Effector memory CD4-positive, alpha-beta T cell (primary cell): ENCODE data around the gene ZNF804A.

ENCODE experiments used
- DNase-seq, 3 donors: peaks; one replicate each; pipeline ENCODE4 v3.0.0-alpha.2; 2020
- H3K27ac ChIP-seq: 2 replicates; pipeline ENCODE4 v1.7.0; 2013; ENCODE audit warnings: mild to moderate bottlenecking, low read length, moderate library complexity; ENCODE audit not compliant: insufficient read depth, poor library complexity, severe bottlenecking
- H3K27me3 ChIP-seq: replicated peaks from 2 replicates; pipeline ENCODE4 v1.7.0; 2013; ENCODE audit warnings: mild to moderate bottlenecking, low read length; ENCODE audit not compliant: insufficient read depth, control insufficient read depth, poor library complexity, severe bottlenecking
- H3K36me3 ChIP-seq: 2 replicates; pipeline ENCODE4 v1.7.0; 2013; ENCODE audit warnings: mild to moderate bottlenecking, low read length, moderate library complexity; ENCODE audit not compliant: control insufficient read depth, insufficient read depth
- H3K4me1 ChIP-seq: 2 replicates; pipeline ENCODE4 v1.7.0; 2013; ENCODE audit warnings: low read length, mild to moderate bottlenecking; ENCODE audit not compliant: control insufficient read depth, insufficient read depth, poor library complexity, severe bottlenecking
- H3K4me3 ChIP-seq: 2 replicates; pipeline ENCODE4 v1.7.0; 2013; ENCODE audit warnings: low read length, low read depth, mild to moderate bottlenecking; ENCODE audit not compliant: insufficient read depth, poor library complexity, severe bottlenecking
- H3K9me3 ChIP-seq: 2 replicates; pipeline ENCODE4 v1.7.0; 2013; ENCODE audit warnings: mild to moderate bottlenecking, low read length, moderate library complexity; ENCODE audit not compliant: control insufficient read depth

The ZNF804A gene

DNA sequence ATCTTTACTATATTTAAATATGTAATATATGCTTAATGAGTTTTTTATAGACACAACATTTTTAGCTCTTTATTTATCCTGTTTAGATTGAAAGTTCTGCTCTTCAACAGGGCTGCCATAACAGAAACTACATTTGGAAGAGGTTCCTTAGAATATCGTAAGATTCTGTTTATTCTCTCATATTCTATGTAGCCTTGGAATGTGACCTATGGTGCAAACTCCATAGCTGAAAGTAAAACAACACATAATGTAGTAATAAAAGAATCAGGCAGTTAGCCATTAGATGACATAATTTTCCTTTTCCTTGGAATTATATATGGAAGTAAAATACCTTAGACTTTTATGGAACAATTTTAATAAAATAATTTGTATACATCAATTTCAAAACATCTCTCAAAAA, 91.3 kb downstream of the ZNF804A start:
- no peaks in the 10 kb centered on the region for H3K9me3 ChIP-seq
- DNase-seq = no peak
- H3K36me3 ChIP-seq = no peaks in the 10 kb centered on the region
- H3K4me1 ChIP-seq = no peaks in the 10 kb centered on the region
- no peaks in the 10 kb centered on the region for H3K27me3 ChIP-seq
- H3K4me3 ChIP-seq = no peak overlapping the region
- no peak overlapping the region for H3K27ac ChIP-seq

DNA sequence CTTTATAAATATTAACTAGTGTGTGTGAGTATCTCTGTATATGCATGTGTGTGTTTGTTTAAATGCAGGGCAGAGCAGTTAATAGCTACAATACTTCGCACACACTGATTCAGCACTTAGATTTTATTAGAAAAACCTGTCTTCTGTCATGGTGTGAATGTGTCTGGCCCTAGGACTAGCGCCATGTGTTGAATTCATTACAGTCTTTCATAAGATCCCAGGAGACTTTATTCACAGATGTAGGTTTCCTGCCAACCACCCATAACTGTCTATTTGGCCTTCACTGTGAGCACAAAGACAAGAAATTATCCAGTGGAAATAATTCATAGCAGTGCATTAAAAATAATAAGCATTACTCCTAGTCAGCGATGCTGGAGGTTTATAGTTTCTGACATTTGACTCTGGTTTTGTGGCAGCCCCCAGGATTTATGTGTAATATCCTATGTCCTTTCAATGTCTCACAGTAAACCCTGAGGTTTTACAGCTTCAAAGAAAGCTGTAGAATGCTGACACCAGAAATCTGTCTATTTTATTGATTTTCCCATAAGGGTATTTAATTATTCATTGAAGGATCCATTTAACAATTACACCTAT, 93.9 kb downstream of the ZNF804A start:
- H3K36me3 ChIP-seq = no peaks in the 10 kb centered on the region
- no peaks in the 10 kb centered on the region for H3K9me3 ChIP-seq
- H3K4me1 ChIP-seq = no peaks in the 10 kb centered on the region
- no peak overlapping the region for H3K27ac ChIP-seq
- H3K4me3 ChIP-seq = no peak overlapping the region
- H3K27me3 ChIP-seq = no peaks in the 10 kb centered on the region
- no peak for DNase-seq

DNA sequence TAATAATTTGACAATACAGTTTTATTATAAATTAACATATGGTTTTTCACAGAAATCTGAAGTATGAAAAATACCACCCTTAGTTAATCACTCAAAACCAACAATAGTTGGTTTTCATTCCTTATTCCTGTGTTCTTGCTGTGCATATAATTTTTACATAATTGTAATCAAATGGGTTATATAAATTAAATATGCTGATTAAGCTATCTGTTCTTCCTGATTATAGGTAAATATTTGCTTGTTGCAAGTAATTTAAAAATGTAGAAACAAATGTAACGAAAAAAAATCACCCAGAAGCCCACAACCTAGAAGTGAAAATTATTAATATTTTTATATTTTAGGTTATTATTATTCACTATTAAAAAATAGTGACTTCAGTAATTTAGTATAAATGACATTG, 98.3 kb downstream of the ZNF804A start:
- Histone ChIP-seq H3K27ac (no peak overlapping the region), H3K4me1 (no peaks in the 10 kb centered on the region), H3K36me3 (no peaks in the 10 kb centered on the region), H3K9me3 (no peaks in the 10 kb centered on the region), H3K4me3 (no peak overlapping the region), H3K27me3 (no peaks in the 10 kb centered on the region)
- no peak for DNase-seq

DNA sequence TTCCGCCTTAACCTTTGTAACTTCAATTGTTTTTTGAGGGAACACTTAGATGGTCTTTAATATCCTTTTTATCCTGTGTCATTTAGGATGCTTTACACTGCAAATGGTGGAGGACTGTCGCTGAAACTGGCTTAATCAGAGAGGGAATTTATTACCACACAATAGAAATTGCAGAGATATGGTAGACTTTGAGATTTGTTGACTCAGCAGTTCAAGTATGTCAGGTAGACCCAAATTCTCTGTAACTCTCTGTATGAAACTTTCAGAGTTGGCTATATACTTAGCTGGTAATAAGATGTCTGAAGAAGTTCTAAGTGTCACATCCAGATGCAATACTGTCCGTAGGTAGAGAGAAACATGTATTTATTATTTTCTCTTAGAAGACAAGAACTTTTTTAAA, 100.1 kb downstream of the ZNF804A start:
- no peaks in the 10 kb centered on the region for H3K4me1 ChIP-seq
- H3K36me3 ChIP-seq = no peaks in the 10 kb centered on the region
- no peaks in the 10 kb centered on the region for H3K9me3 ChIP-seq
- no peak overlapping the region for H3K4me3 ChIP-seq
- H3K27me3 ChIP-seq = no peaks in the 10 kb centered on the region
- H3K27ac ChIP-seq = no peak overlapping the region
- DNase-seq = no peak

DNA sequence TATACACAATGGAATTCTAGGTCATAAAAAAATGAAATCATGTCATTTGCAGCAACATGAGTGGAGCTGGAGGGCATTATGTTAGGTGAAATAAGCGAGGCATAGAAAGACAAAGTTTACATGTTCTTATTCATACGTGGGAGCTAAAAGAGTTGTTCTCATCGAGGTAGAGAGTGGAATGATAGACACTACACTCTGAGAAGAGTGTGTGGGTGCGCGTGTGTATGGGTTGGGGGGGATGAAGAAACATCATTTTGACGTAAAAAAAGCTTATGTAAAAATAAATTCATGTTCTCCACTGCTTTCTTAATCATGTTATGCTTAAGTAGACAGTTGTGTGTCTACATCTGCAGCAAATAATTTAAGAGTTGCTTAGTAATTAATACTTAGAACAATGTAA, 123.6 kb downstream of the ZNF804A start:
- no peaks in the 10 kb centered on the region for H3K36me3 ChIP-seq
- H3K4me1 ChIP-seq = no peaks in the 10 kb centered on the region
- H3K4me3 ChIP-seq = no peak overlapping the region
- H3K27ac ChIP-seq = no peak overlapping the region
- no peaks in the 10 kb centered on the region for H3K9me3 ChIP-seq
- DNase-seq = no peak
- H3K27me3 ChIP-seq = no peaks in the 10 kb centered on the region

DNA sequence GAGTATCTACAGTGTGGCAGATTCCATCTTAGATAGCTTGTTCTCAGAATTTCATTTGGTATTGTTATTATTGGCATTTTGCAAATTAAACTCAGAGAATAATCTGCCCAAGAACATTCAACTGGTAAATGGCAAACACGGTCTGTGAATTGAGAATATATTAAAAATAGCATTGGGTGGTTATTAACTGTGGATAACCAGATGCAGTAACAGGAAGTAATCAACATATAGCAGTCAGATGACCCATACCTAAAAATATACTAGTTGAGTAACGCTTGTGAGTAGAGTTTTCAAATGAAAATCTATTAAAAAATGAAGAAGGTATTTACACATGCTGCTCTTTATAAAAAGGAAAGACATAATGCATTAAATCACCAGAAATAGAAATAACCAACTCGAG, 129.5 kb downstream of the ZNF804A start:
- H3K4me3 ChIP-seq = no peak overlapping the region
- H3K36me3 ChIP-seq = no peaks in the 10 kb centered on the region
- no peaks in the 10 kb centered on the region for H3K9me3 ChIP-seq
- H3K27me3 ChIP-seq = no peaks in the 10 kb centered on the region
- DNase-seq = no peak
- H3K27ac ChIP-seq = no peak overlapping the region
- no peaks in the 10 kb centered on the region for H3K4me1 ChIP-seq

DNA sequence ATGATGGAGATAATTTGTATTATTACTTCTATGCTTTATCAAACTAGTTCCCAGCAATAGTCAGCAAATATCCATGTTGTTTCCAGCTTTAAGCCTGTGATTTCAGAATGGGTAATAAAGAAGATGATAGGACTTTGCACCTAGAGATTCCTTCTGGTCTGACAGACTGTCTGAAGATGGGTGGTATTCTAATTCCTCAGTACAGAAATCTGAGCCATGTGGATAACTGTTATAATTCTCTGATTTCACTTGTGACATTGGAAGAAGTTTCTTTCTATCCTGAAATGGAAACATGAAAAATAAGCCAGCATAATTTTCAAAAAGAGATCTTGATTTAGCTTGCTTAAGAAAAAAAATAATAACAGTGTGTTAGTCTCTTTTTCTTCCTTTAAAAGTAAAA, 130.1 kb downstream of the ZNF804A start:
- no peak overlapping the region for H3K4me3 ChIP-seq
- DNase-seq = no peak
- H3K27me3 ChIP-seq = no peaks in the 10 kb centered on the region

DNA sequence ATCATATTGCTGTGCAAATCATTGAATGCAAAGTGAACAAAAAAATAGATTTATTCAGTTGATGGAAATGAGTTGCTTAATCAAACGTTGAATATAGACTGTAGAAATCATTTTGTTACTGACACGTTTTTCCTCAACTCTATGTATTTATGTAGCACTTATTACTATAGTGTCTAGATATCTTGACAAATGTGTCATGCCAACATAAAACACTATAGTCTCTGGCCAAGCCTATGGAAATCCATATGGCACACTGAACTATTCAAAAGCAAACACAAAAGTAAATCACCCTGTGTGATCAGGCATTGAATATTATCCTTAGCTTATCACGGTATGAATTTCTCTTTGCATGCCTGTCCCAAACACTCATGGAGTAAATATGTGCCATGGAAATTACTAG, 131.3 kb downstream of the ZNF804A start:
- DNase-seq = no peak
- no peak overlapping the region for H3K4me3 ChIP-seq
- no peaks in the 10 kb centered on the region for H3K27me3 ChIP-seq
- H3K27ac ChIP-seq = no peak overlapping the region
- no peaks in the 10 kb centered on the region for H3K9me3 ChIP-seq
- no peaks in the 10 kb centered on the region for H3K36me3 ChIP-seq
- no peaks in the 10 kb centered on the region for H3K4me1 ChIP-seq

More for the DNA sequence above, 130.1 kb downstream of the ZNF804A start:
- H3K36me3 ChIP-seq = no peaks in the 10 kb centered on the region
- no peaks in the 10 kb centered on the region for H3K9me3 ChIP-seq
- H3K27ac ChIP-seq = no peak overlapping the region
- H3K4me1 ChIP-seq = no peaks in the 10 kb centered on the region

DNA sequence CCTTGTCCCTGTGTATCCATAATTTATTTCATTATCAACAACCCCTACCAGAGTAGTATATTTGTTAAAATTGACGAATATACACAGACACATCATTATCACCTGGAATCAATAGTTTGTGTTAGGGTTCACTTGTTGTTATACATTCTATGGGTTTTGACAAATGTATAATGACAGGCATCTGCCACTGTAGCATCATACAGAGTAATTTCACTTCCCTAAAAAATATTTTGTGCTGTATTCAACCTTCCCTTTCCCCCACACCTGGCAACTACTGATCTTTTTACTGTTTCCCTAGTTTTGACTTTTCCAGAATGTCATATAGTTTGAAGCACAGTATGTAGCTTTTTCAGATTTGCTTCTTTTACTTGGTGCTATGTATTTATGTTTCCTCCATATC, 132.0 kb downstream of the ZNF804A start:
- Histone ChIP-seq H3K4me1 (no peaks in the 10 kb centered on the region), H3K27ac (no peak overlapping the region), H3K36me3 (no peaks in the 10 kb centered on the region), H3K9me3 (no peaks in the 10 kb centered on the region), H3K4me3 (no peak overlapping the region), H3K27me3 (no peaks in the 10 kb centered on the region)
- DNase-seq = no peak

DNA sequence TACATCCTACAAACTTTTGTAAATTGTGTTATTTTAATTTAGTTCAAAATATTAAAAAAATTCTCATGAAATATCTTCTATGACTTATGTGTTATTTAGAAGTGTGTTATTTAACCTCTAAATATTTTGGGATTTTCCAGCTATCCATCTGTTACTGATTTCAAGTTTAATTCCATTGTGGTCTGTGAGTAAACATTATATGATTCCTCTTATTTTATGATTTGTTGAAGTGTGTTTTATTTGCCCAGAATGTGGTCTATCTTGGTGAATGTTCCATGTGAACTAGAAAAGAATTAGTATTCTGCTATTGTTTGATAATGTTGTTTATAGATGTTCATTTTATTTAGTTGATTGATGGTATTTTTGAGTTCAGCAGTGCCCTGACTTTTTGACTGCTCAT, 136.0 kb downstream of the ZNF804A start:
- no peaks in the 10 kb centered on the region for H3K36me3 ChIP-seq
- no peaks in the 10 kb centered on the region for H3K9me3 ChIP-seq
- no peak overlapping the region for H3K27ac ChIP-seq
- H3K27me3 ChIP-seq = no peaks in the 10 kb centered on the region
- H3K4me1 ChIP-seq = no peaks in the 10 kb centered on the region
- no peak for DNase-seq
- no peak overlapping the region for H3K4me3 ChIP-seq

DNA sequence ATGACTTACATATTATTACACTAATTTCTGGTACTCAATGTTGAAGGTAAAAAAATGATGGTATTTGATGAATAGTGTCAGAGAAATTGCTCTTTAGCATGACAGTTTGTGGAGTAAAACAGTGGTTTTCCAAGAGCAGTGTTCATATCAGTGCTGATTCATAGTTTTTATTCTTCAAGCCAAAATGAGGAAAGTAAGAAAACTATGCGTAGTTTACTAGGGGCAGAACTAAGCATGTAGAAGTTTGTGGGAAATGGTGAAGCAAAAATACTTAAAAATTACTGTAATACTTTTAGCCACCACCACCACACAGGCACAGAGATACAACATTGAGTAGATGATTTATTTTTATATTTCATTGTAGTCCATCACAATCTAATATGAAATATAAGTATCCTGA, 137.3 kb downstream of the ZNF804A start:
- no peaks in the 10 kb centered on the region for H3K9me3 ChIP-seq
- H3K4me1 ChIP-seq = no peaks in the 10 kb centered on the region
- no peaks in the 10 kb centered on the region for H3K36me3 ChIP-seq
- DNase-seq = no peak
- H3K4me3 ChIP-seq = no peak overlapping the region
- no peak overlapping the region for H3K27ac ChIP-seq
- no peaks in the 10 kb centered on the region for H3K27me3 ChIP-seq
